ENCODE data around the gene SYNRG.
"Not testable (repeated sequence)": the region's sequence is repeated elsewhere in the genome, so short reads cannot be mapped to it uniquely, and the experiment has no call there.

SYNRG gene

GRCh38 chr17:37609170-37610040 is at the start of gene SYNRG:
Gene SYNRG, minus strand, starts transcription at chr17:37609418. Its CDS starts 63 bp downstream, at chr17:37609355.
- peak; percentile 94 for DNase-seq

- no peak for DNase-seq
Observed at GRCh38 chr17:37657202-37657601, 48.0 kb upstream of the SYNRG start.

GRCh38 chr17:37651849-37652248 is 42.6 kb upstream of the SYNRG start:
- DNase-seq = no peak

- DNase-seq = no peak
Observed at GRCh38 chr17:37650419-37651003, 41.3 kb upstream of the SYNRG start.

GRCh38 chr17:37648555-37648954 is 39.3 kb upstream of the SYNRG start:
- DNase-seq = no peak

- DNase-seq = no peak
Observed at GRCh38 chr17:37647856-37648255, 38.6 kb upstream of the SYNRG start.

GRCh38 chr17:37643869-37644268 is 34.7 kb upstream of the SYNRG start:
- no peak for DNase-seq

- peak; percentile 87 for DNase-seq
Observed at GRCh38 chr17:37643118-37643766, 34.0 kb upstream of the SYNRG start, which contains the start of gene DDX52. Gene DDX52, minus strand, starts transcription at chr17:37643446. Its CDS starts 26 bp downstream, at chr17:37643420.

GRCh38 chr17:37642681-37643080 is 33.5 kb upstream of the SYNRG start:
- DNase-seq = no peak

GRCh38 chr17:37640015-37640414 is 30.8 kb upstream of the SYNRG start:
- no peak for DNase-seq

GRCh38 chr17:37637956-37638355 is 28.7 kb upstream of the SYNRG start:
- DNase-seq = no peak

- not testable (repeated sequence) for DNase-seq
Observed at GRCh38 chr17:37616430-37616829, 7.2 kb upstream of the SYNRG start.

GRCh38 chr17:37614823-37615222 is 5.6 kb upstream of the SYNRG start:
- no peak for DNase-seq

- no peak for DNase-seq
Observed at GRCh38 chr17:37614391-37614790, 5.2 kb upstream of the SYNRG start.

GRCh38 chr17:37610971-37611370 is 1.8 kb upstream of the SYNRG start:
- DNase-seq = no peak

GRCh38 chr17:37610041-37610420 is 813 bp upstream of the SYNRG start:
- not testable (repeated sequence) for DNase-seq

GRCh38 chr17:37608351-37609169 is 658 bp downstream of the SYNRG start:
- no peak for DNase-seq

- DNase-seq = peak; percentile 8
Observed at GRCh38 chr17:37607637-37608331, 1.4 kb downstream of the SYNRG start.

- peak; percentile 18 for DNase-seq
Observed at GRCh38 chr17:37605813-37606505, 3.3 kb downstream of the SYNRG start.

GRCh38 chr17:37605081-37605480 is 4.1 kb downstream of the SYNRG start:
- no peak for DNase-seq

GRCh38 chr17:37604556-37604955 is 4.7 kb downstream of the SYNRG start:
- no peak for DNase-seq

- no peak for DNase-seq
Observed at GRCh38 chr17:37598145-37598544, 11.1 kb downstream of the SYNRG start.
